HG03039 (cell line): Measurements from ENCODE around the gene LIG3.
A peak's percentile ranks its signal among the peaks of the same experiment; 100 is the strongest.
"Not testable (repeated sequence)": the region's sequence is repeated elsewhere in the genome, so short reads cannot be mapped to it uniquely, and the experiment has no call there.

ENCODE experiments used
- ATAC-seq: cut with Tn5 transposase; IDR thresholded peaks from one replicate; pipeline ENCODE4 v1.9.1; 2021; ENCODE audit warnings: mild to moderate bottlenecking, moderate library complexity; ENCODE audit not compliant: unreplicated experiment

Gene LIG3

DNA sequence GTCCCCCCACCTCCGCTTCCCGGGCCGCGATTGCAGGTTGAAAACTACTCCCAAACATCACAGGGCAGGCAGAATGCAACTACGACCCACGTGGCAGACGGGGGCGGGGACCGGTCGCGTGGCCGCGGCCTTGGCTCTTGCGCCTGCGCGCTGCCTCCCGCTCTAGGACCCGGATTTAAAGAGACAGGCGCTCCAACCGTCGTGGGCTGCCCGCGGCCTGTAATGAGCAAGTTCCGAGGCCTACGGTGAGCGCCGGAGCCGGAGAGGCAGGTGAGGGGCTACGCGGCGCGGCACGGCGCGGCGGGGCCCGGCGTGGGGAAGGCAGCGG lies at the start of gene LIG3:
TSS of gene LIG3 (plus strand) at position 160 of the 328 bp plus-strand sequence. CDS start 2,494 bp downstream, outside the sequence.
- peak; percentile 72 for ATAC-seq

DNA sequence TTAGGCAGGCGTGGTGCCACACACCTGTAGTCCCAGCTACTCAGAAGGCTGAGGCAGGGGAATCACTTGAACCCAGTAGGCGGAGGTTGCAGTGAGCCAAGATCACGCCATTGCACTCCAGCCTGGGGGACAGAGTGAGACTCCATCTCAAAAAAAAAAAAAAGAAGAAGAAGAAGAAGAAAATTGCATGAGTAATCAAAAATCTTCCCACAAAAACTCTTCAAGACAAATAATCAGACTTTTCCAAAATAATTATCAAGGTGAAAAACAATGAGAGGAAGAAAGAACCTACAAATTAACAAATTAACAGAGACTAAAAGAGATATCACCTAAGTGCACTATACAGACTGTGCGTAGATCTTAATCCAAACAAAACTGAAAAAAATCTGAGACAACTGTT lies 29.5 kb upstream of the LIG3 start:
- not testable (repeated sequence) for ATAC-seq

GRCh38 chr17:34958438-34958837 lies 21.9 kb upstream of the LIG3 start:
- ATAC-seq, result no peak

DNA sequence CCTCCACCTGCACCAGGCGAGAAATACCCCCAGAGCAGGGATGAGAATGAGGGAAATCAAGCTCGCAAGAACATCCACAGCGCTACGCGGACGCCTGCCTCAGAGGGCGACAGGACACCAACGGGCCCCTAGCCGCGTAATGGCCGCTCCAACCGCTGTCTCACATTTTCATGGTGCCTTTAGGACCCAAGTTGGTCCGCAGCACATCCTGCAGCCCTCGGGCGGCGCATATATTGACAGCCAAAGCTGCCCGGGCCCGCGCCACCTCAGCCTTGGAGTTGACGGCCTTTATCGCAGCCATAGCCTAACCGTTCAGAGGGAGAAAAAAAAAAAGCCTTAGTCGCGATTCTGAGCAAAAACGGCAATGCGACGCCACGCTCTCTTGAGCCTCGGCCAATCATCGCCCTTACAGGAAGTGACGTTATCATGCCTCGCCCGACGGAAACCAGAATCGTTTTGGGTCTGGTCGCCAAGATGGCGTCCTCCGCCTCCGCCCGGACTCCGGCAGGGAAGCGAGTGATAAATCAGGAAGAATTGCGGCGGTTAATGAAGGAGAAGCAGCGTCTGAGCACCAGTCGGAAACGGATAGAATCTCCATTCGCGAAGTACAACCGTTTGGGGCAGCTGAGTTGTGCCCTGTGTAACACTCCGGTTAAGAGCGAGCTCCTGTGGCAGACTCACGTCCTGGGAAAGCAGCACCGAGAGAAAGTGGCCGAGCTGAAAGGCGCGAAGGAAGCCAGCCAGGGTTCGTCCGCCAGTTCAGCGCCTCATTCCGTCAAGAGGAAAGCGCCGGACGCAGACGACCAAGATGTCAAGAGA lies 19.0 kb upstream of the LIG3 start, which contains the start of the genes CCT6B and ZNF830:
TSS of gene CCT6B (minus strand) at position 368 of the 819 bp plus-strand sequence. CDS start at position 301, 67 bp downstream.
TSS of gene ZNF830 (plus strand) at position 448 of the 819 bp plus-strand sequence. CDS start at position 475, 27 bp downstream.
- ATAC-seq, result peak; percentile 82

DNA sequence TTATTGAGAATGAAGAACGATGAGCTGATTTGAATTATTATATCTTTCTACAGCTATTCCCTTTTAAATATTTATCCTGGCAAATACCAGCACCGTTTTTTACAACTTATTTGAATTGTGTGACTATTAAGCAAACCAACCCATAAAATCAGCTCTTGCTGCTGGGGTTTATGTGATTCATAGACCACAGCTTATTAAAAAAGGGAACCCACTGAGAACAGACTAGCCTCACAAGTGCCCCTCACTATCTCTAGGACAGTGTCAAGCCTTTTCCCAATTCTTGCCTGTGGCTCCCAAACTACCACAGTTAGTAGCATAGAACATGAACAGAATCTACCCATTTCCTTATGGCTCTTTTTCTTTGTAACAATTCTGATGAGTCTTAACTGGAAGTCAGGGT lies 6.1 kb upstream of the LIG3 start:
- no peak for ATAC-seq

- no peak for ATAC-seq
Observed at GRCh38 chr17:34974794-34975785, 5.2 kb upstream of the LIG3 start.

- no peak for ATAC-seq
Observed at GRCh38 chr17:34979153-34979552, 1.2 kb upstream of the LIG3 start.

DNA sequence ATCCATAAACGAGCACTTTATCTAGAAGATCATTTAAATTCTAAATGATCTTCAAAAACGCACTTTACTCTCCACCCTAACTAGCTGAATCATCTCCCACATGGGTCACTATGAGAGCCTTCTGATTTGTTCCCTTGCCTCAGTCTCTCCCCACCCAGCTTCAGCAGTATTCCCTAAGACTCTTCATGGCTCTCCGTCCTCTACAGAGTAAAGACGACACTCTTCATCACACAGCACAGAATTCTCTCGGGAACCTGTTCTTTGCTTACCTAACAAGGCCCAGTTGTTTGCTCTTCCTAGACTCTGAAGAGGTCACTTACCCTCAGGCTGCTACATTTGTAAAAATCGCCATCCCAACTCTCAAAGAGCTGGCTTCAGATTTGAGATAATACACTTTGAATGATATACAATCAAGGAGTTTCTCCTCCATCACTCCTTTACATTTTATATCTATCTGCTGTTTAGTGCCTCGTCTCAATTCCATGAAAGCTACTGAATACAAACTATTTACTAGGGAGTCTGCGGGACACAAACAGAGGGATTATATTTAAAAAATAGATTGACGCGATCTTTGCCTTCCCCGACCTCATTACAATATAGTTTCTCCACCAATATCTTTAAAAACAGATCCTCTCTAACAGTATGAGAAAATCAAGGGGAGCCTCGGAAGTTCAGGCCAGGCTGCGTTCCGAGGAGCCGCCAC lies 511 bp upstream of the LIG3 start:
- no peak for ATAC-seq

- peak; percentile 82 for ATAC-seq
Observed at GRCh38 chr17:34980681-34981537, 597 bp downstream of the LIG3 start.

DNA sequence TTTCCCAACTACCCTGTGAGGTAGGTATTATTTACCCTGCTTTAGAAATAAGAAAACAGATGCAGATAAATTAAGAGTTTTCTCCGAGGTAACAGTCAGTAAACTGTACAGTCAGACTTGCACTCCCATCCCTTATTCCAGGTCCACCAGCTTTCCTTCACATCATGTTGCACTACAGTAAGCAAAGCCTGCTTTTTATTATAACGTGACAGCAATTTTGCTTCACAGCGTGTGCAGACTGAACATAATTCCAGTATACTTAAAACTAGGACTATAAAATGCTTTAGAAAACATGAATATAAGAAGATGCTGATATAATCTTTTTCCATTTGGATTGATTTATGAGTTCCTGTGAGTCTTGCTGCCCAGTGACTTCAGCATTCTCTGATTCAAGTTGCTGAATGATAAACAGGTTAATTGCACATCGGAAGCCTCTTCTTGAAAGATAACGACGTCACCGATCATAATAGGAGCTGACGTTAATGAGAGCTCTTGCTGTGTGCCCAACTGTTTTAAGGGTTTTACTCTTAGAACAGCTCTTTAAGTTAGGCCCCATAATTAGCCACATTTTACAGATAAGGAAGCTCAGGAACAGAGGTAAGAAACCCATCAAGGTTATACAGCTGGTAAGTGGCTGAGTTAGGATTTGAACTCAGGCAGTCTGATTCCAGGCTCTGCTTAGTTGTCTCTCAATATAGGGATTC lies 1.4 kb downstream of the LIG3 start:
- ATAC-seq, result no peak

GRCh38 chr17:34987232-34987631 lies 6.9 kb downstream of the LIG3 start:
- ATAC-seq, result no peak

- ATAC-seq, result no peak
Observed at GRCh38 chr17:34988644-34989043, 8.3 kb downstream of the LIG3 start.

DNA sequence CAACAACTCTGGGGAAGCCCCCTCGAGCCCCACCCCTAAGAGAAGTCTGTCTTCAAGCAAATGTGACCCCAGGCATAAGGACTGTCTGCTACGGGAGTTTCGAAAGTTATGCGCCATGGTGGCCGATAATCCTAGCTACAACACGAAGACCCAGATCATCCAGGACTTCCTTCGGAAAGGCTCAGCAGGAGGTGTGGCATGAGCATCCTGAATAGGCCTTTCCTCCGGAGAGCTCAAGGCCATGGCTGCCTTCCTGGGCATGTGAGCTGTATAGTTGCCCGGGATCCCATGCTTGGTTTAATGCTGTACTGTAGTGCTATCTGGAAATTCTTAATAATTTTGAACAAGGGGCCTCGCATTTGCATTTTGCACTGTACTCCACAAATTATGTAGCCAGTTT lies 9.2 kb downstream of the LIG3 start:
- no peak for ATAC-seq

- no peak for ATAC-seq
Observed at GRCh38 chr17:34990921-34991365, 10.6 kb downstream of the LIG3 start.

DNA sequence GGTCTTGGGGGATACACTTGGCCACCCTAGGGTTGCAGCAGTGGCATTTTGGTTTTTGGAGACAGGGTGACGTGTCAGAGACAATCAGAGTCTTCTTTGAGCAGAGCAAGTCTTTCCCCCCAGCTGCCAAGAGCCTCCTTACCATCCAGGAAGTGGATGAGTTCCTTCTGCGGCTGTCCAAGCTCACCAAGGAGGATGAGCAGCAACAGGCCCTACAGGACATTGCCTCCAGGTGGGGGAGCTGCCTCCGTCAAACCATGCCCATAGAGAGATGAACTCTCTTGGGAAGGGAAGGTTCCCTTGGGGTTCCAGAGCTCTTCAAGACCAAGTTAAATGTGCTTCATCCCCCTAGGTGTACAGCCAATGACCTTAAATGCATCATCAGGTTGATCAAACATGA lies 11.3 kb downstream of the LIG3 start:
- no peak for ATAC-seq

DNA sequence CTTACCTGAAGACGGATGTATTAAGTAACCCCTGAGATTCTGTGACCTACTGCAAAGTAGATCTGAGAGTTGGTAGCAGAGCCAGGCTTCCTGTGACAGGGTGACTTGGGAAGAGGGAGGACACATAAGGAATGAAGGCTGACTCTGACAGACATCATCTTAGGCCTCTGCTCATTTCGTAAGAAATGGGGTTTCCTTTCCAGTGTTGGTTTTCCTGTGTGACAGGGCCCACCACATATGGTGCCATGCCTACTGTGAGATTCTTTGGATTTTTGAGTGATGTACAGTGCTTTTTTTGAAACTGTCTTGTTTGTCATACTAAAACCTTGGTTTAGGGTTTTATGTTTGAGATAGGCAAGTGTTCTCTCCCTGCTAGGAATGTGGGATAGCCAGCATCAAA lies 12.7 kb downstream of the LIG3 start:
- ATAC-seq, result no peak

DNA sequence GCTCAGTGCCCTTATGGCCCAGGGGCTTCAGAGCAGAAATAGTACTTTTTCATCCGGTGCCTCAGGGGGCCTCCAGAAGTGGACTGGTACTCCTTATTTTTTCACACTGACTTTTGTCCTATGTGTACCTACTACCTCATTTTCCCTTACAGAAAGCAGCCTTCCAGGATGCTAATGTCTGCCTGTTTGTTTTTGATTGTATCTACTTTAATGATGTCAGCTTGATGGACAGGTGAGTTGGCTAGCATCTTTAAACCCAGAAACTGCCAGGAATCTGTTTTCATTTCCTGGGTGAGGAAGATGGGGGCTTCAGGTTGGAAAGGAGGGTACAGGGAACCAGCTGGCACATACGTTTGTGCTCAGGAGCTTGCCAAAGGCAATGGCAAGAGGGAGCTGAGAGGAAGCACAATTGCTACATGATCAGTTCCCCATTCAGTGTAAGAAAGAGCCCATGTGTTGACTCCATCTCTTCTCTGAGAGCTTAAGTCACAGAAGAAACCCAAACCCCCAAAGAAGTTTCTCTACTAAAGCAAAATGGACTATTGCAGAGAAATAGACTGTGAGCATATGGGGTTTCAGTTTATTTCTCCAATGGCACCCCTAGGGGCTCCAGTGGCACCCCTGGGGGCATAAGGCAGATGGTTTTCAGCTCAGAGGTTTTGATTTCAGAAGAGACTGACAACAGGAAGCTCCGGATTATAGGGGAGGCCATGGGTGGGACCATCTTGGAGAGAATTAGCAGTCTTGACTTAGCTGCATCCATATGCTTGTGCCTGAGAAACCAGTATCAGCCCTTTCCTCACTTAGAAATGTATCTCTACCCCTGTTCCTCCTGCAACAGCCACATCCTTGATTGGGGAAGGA lies 16.3 kb downstream of the LIG3 start:
- no peak for ATAC-seq

- ATAC-seq, result no peak
Observed at GRCh38 chr17:34997355-34997862, 17.1 kb downstream of the LIG3 start.
